22Rv1 (cell line): ENCODE measurements around the gene WIPI1.
"Not testable (repeated sequence)": the region's sequence is repeated elsewhere in the genome, so short reads cannot be mapped to it uniquely, and the experiment has no call there.

ENCODE experiments used
- H3K27ac ChIP-seq: fragments of 450-650 bp; 2 replicates; pipeline ENCODE4 v1.5.1; 2017
- CTCF ChIP-seq: fragments of 450-650 bp; IDR thresholded peaks from 2 replicates; pipeline ENCODE4 v1.5.1; 2017; ENCODE audit warnings: mild to moderate bottlenecking
- ZFX ChIP-seq: fragments of 450-650 bp; IDR thresholded peaks from 2 replicates; pipeline ENCODE4 v1.6.1; 2017; ENCODE audit warnings: antibody characterized with exemption, borderline replicate concordance

Gene WIPI1

GRCh38 chr17:68495081-68495480 is 37.8 kb upstream of the WIPI1 start:
- no peak overlapping the region for H3K27ac ChIP-seq
- TF ChIP-seq ZFX (no peak), CTCF (no peak)

- H3K27ac ChIP-seq: not testable (repeated sequence)
Observed at GRCh38 chr17:68492394-68493054, 35.2 kb upstream of the WIPI1 start.

- TF ChIP-seq CTCF (no peak), ZFX (no peak)
- H3K27ac ChIP-seq: no peak overlapping the region
Observed at GRCh38 chr17:68491381-68492231, 34.3 kb upstream of the WIPI1 start.

GRCh38 chr17:68489919-68490318 is 32.6 kb upstream of the WIPI1 start:
- no peak overlapping the region for H3K27ac ChIP-seq
- TF ChIP-seq ZFX (no peak), CTCF (no peak)

GRCh38 chr17:68484458-68484857 is 27.2 kb upstream of the WIPI1 start:
- no peak overlapping the region for H3K27ac ChIP-seq
- TF ChIP-seq CTCF: no peak
- TF ChIP-seq ZFX: no peak

GRCh38 chr17:68482576-68483041 is 25.3 kb upstream of the WIPI1 start:
- no peak overlapping the region for H3K27ac ChIP-seq

GRCh38 chr17:68480885-68481284 is 23.6 kb upstream of the WIPI1 start:
- no peak overlapping the region for H3K27ac ChIP-seq
- TF ChIP-seq ZFX (no peak), CTCF (no peak)

More at GRCh38 chr17:68482576-68483041, 25.3 kb upstream of the WIPI1 start:
- TF ChIP-seq CTCF (no peak), ZFX (no peak)
